Activated CD4-positive, alpha-beta T cell treated with anti-CD3 and anti-CD28 coated beads, Interleukin-2, amount 10 ng/mL, durations not matched to agents 7 days and 5 days (primary cell): Measurements from ENCODE around the gene ADAP1. TPM values are rescaled to one million over a fixed set of nuclear protein-coding genes. Genes with fewer than 3 reads are reported as not detected.
"Not testable (repeated sequence)": the region's sequence is repeated elsewhere in the genome, so short reads cannot be mapped to it uniquely, and the experiment has no call there.

ENCODE experiments used
- CTCF ChIA-PET: fragments of 350-600 bp; sonication (Branson Sonifier 250); formaldehyde crosslinking; loops from one replicate; lab custom pipeline; 2021; ENCODE audit warnings: antibody characterized with exemption; lab: Charles Lee
- POLR2A ChIA-PET: fragments of 350-600 bp; sonication (Branson Sonifier 250); formaldehyde crosslinking; loops from one replicate; lab custom pipeline; 2021; ENCODE audit warnings: antibody characterized with exemption; lab: Charles Lee
- DNase-seq: peaks from one replicate; pipeline ENCODE4 v3.0.0-alpha.2; 2020
- H3K27ac Mint-ChIP-seq: one replicate; pipeline ENCODE4 v1.8.0; 2021; ENCODE audit warnings: mild to moderate bottlenecking, moderate library complexity, mixed read lengths
- H3K27me3 Mint-ChIP-seq: one replicate; pipeline ENCODE4 v1.8.0; 2021; ENCODE audit warnings: mixed read lengths
- H3K36me3 Mint-ChIP-seq: one replicate; pipeline ENCODE4 v1.8.0; 2021; ENCODE audit warnings: low read depth, mixed read lengths
- H3K4me1 Mint-ChIP-seq: one replicate; pipeline ENCODE4 v1.8.0; 2021; ENCODE audit warnings: mixed read lengths
- H3K4me3 Mint-ChIP-seq: one replicate; pipeline ENCODE4 v1.8.0; 2021; ENCODE audit warnings: mild to moderate bottlenecking, moderate library complexity, mixed read lengths
- H3K9me3 Mint-ChIP-seq: one replicate; pipeline ENCODE4 v1.8.0; 2021; ENCODE audit warnings: mixed read lengths
- total RNA-seq, 2 experiments: library from RNA; stranded (reverse); gene quantifications; one replicate each; pipeline ENCODE4 v1.2.3, GENCODE V29; 2021

Gene ADAP1, protein sequence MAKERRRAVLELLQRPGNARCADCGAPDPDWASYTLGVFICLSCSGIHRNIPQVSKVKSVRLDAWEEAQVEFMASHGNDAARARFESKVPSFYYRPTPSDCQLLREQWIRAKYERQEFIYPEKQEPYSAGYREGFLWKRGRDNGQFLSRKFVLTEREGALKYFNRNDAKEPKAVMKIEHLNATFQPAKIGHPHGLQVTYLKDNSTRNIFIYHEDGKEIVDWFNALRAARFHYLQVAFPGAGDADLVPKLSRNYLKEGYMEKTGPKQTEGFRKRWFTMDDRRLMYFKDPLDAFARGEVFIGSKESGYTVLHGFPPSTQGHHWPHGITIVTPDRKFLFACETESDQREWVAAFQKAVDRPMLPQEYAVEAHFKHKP
- 10 to 100 TPM; 12.4 to 13.5 TPM for total RNA-seq

DNA sequence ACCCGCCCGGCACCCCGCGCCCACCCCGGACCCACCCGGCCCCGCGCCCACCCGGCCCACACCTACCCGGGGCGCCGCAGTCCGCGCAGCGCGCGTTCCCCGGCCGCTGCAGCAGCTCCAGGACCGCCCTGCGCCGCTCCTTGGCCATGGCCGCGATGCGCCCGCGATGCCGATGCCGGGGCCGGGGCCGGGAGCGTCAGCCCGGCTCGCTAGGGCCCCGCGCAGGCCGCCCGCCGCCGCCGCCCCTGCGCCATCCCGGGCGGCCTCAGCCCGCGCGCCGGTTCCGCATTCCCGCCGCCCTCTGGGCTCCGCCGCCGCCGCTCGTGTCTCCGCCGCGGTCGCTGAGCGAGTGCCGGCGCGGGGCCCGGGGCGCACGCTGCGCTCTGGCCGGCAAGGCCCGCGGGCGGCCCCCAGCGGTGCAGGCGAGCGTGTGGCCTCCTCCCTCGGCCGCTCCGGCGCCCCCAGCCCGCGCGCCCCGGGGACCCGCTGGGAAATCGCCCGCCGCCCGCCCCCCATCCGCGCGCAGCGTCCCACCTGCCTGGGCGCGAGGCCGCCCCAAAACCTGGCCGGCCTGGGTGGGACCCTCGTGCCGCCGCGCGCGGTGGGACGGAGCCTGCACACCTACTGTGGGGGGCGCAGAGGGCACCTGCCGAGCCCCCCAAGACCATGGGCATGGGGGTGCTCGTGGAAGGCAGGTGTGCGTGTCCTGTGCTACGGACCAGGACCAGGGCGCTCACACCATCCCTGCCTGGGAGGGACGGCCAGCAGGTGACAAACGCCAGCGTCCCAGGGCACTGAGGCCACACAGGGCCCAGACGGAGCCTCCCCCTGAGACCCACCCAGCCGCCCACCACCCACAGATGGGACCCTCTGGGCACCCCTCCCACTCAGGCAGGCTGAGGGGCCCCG lies at the start of gene ADAP1:
TSS of gene ADAP1 (minus strand) at position 351 of the 909 bp plus-strand sequence. CDS start at position 148, 203 bp downstream.
- CTCF ChIA-PET = interaction anchor here (0.7 to 1.2 kb wide), 2 partner anchors 19 to 46 kb away, joined by 3 to 4 read pairs; no protein-coding TSS in a partner anchor
- H3K4me3 Mint-ChIP-seq = peak within 1 kb of the TSS; percentile 58
- peak within 1 kb of the TSS; percentile 54 for H3K27ac Mint-ChIP-seq
- POLR2A ChIA-PET = interaction anchor here (0.6 kb wide), 1 partner anchor 31 kb away, joined by 4 read pairs; no protein-coding TSS in a partner anchor
- H3K4me1 Mint-ChIP-seq = peaks cover 4% of the 10 kb centered on the region
- DNase-seq = peak; percentile 33
- peaks cover 14% of the 10 kb centered on the region for H3K27me3 Mint-ChIP-seq
- H3K36me3 Mint-ChIP-seq = no peaks in the 10 kb centered on the region
- no peaks in the 10 kb centered on the region for H3K9me3 Mint-ChIP-seq

DNA sequence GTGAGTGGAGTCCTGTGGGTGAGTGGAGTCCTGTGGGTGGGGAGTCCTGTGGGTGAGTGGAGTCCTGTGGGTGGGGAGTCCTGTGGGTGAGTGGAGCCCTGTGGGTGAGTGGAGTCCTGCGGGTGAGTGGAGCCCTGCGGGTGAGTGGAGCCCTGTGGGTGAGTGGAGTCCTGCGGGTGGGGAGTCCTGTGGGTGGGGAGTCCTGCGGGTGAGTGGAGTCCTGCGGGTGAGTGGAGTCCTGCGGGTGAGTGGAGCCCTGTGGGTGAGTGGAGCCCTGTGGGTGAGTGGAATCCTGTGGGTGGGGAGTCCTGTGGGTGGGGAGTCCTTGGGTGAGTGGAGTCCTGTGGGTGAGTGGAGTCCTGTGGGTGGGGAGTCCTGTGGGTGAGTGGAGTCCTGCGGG lies 48.0 kb upstream of the ADAP1 start:
- H3K4me3 Mint-ChIP-seq, POLR2A ChIA-PET, H3K36me3 Mint-ChIP-seq, H3K9me3 Mint-ChIP-seq, H3K27ac Mint-ChIP-seq, H3K4me1 Mint-ChIP-seq, DNase-seq, CTCF ChIA-PET, H3K27me3 Mint-ChIP-seq: not testable (repeated sequence)

DNA sequence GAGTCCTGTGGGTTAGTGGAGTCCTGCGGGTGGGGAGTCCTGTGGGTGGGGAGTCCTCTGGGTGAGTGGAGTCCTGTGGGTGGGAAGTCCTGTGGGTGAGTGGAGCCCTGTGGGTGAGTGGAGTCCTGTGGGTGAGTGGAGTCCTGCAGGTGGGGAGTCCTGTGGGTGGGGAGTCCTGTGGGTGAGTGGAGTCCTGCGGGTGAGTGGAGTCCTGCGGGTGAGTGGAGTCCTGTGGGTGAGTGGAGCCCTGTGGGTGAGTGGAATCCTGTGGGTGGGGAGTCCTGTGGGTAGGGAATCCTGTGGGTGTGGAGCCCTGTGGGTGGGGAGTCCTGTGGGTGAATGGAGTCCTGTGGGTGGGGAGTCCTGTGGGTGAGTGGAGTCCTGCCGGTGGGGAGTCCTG lies 47.5 kb upstream of the ADAP1 start:
- not testable (repeated sequence) for H3K4me1 Mint-ChIP-seq

DNA sequence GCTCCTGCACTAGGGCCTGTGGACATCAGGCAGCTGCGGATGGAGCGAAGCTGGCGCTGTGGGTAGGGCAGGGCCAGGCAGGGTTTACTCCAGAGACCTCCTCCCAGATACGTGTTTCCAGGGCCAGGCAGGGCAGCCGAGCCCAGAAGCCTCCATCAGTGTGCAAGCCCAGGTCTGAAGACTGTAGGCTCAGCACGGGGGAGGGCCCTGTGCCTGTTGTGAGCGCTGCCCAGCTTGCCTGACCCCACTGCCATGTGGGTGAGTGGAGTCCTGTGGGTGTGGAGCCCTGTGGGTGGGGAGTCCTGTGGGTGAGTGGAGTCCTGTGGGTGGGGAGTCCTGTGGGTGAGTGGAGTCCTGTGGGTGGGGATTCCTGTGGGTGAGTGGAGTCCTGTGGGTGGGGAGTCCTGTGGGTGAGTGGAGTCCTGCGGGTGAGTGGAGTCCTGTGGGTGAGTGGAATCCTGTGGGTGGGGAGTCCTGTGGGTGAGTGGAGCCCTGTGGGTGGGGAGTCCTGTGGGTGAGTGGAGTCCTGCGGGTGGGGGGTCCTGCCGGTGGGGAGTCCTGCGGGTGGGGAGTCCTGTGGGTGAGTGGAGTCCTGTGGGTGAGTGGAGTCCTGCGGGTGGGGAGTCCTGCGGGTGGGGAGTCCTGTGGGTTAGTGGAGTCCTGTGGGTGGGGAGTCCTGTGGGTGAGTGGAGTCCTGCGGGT lies 46.7 kb upstream of the ADAP1 start:
- peak overlapping the region; percentile 25 for H3K27ac Mint-ChIP-seq
- H3K36me3 Mint-ChIP-seq, DNase-seq, H3K4me1 Mint-ChIP-seq, H3K4me3 Mint-ChIP-seq, H3K9me3 Mint-ChIP-seq, CTCF ChIA-PET, H3K27me3 Mint-ChIP-seq, POLR2A ChIA-PET: not testable (repeated sequence)

More for the DNA sequence above, 47.5 kb upstream of the ADAP1 start:
- DNase-seq, CTCF ChIA-PET, H3K36me3 Mint-ChIP-seq, H3K27me3 Mint-ChIP-seq, POLR2A ChIA-PET, H3K27ac Mint-ChIP-seq, H3K4me3 Mint-ChIP-seq, H3K9me3 Mint-ChIP-seq: not testable (repeated sequence)

DNA sequence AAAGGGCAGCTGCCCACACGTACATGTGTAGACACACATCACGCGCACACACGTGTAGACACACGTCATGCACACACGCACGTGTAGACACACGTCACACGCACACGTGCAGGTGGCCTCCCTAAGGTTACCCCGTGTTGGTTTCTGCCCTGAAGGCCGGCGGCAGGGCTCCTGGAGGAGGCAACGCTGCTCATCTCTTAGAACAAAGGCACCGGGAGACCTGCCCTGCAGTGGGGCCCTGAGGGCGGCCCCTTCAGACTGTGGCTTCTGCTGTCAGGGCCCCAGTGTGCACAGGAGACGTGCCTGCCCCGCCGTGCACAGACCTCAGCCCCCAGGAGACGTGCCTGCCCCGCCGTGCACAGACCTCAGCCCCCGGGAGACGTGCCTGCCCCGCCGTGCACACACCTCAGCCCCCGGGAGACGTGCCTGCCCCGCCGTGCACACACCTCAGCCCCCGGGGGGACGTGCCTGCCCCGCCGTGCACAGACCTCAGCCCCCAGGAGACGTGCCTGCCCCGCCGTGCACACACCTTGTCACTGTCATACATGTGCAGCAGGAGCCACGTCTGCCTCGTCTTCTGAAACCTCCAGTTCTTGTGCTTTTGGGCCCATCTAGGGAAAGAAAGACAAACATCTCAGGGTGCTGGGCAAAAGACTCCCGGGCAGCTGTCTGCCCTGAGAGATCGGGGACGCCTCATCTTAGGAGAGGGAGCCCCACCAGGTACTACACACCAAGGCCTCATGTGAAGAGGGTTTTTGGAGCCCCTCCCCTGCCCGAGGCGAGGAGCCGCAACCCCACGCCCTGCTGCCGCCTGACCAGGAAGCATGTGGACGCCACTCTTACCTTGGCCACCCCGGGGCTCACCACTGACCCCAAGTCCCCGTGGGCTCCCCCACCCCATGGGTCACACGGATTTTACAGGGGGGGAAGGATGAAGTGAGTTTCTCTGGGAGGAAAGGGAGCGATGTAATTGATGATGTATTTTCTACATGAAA lies 45.8 kb upstream of the ADAP1 start:
- Mint-ChIP-seq H3K27ac (no peak overlapping the region), H3K27me3 (no peaks in the 10 kb centered on the region), H3K9me3 (no peaks in the 10 kb centered on the region), H3K36me3 (no peaks in the 10 kb centered on the region), H3K4me3 (no peak overlapping the region), H3K4me1 (no peaks in the 10 kb centered on the region)
- CTCF ChIA-PET = no interaction called here
- POLR2A ChIA-PET = no interaction called here
- DNase-seq = no peak

DNA sequence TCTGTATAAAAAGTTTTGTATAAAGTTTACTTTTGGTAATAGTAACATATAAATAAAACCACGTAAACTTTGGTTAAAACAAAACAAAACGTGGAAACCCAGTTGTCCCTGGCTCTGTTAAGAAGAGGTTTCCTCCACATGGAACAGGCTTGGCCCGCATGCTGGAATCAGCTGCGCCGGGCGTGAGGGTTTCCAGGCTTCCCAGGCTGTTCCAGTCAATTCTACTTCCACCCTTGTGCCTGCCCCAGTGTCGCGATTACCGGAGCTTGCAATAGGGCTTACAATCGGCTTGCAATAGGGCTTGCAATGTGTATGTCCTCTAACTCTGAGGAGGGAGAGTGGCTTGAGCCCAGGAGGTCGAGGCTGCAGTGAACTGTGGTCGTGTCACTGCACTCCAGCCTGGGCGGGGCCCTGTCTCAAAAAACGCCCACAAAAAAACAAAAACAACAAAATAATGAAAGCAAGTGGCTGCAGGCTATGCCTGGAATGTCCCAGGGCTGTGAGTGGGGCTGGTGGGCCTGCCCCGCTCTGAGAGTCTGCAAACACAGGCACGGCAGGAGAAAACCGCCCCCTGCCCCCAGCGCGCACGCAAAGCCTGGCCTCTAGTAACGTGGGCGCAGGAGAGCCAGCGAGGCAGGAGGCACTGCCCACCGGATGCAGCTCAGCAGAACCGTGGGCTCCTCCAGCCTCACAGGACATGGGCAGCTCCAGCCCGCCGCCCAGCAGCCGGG lies 44.8 kb upstream of the ADAP1 start:
- Mint-ChIP-seq H3K4me1 (no peaks in the 10 kb centered on the region), H3K27ac (no peak overlapping the region), H3K4me3 (no peak overlapping the region), H3K9me3 (no peaks in the 10 kb centered on the region), H3K27me3 (no peaks in the 10 kb centered on the region), H3K36me3 (no peaks in the 10 kb centered on the region)
- ChIA-PET POLR2A (no interaction called here), CTCF (no interaction called here)
- no peak for DNase-seq

DNA sequence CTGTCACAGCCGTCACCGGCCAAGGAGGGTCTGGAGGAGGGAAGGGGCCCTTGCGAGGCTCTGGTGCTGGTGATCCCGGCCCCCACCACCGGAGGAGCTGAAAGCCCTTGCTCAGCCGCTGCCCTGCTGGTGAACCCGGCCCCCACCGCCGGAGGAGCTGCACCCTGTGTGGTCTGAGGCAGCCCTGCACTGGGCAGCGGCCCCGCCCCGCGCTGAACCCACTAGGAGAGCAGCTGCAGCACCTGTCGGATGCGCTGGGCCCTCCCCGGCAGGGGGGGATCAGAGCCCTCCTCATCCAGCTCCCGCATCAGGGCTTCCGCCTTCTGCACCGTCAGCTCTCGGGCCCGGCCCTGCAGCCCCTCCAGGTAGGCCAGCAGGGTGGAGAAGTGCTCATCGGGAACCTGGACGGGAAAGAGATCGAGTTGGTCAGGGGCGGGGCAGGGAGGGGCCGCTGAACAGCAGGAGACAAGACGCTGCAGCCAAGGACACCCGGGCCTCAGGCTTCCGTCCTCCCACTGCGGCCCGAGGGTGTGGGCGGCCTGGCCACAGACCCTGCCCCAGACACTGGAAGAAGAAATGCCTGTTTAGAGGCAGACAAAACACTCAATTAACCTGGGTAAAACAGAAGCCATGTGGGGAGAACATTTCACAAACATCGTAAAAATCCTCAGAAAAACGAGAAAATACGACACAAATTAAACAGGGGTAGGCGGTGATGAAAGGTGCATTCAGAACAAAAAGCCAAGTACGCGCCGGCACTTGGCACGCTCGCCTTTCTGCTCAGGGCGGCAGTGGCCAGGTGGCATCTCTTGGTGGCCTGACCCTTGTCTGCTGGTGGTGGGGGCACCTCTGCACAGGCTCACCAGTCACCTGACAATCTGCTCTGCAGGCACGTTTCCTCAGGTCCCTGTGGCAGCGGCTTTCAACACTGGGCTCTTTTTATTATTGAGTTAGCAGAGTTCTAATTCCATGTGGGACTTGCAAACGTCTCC lies 43.2 kb upstream of the ADAP1 start:
- H3K9me3 Mint-ChIP-seq = no peaks in the 10 kb centered on the region
- no peak for DNase-seq
- no peak overlapping the region for H3K4me3 Mint-ChIP-seq
- H3K27me3 Mint-ChIP-seq = no peaks in the 10 kb centered on the region
- H3K4me1 Mint-ChIP-seq = peaks cover 4% of the 10 kb centered on the region
- ChIA-PET CTCF (interaction anchor here (0.7 to 7.5 kb wide), 2 partner anchors 68 kb away, joined by 3 to 154 read pairs; no protein-coding TSS in a partner anchor), POLR2A (no interaction called here)
- no peak overlapping the region for H3K27ac Mint-ChIP-seq
- no peaks in the 10 kb centered on the region for H3K36me3 Mint-ChIP-seq

DNA sequence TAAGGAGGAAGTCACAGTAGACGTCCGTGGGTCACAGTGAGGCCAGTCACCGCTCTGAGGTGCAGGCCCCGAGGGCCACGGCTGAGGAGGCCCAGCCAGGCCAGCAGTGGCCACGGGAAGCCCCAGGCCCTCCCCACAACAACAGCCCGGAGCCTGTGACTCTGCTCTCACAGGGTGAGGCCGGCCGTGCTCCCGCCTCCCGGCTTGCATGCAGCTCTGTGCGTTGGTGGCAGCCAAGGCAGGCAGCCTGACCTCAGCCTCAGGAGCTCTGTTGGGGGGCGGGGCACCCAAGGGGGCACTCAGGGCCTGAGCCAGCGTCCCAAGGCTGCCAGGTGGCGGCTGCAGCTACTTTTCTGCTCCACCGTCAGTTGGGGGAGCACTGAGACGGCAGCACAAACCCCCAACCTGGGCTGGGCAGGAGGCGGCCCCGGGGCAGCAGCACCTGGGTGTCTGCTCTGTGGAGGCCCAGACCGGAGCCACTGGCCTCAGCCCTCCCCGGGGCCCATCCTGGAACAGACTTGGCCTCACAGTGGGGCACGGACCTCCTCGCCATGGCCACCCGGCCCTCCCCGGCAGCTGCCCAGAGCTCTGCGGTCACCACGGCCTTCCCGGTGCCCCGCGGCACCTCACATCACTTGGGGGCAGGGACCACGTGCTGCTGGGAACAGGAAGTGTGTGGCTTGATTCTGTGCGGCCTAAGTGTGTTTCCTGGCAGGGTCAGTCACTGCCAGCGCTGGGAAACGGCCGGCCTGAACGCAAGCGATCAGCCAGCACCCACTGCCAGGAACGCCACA lies 41.8 kb upstream of the ADAP1 start:
- Mint-ChIP-seq H3K9me3 (no peaks in the 10 kb centered on the region), H3K4me3 (no peak overlapping the region), H3K36me3 (no peaks in the 10 kb centered on the region), H3K27ac (no peak overlapping the region), H3K27me3 (no peaks in the 10 kb centered on the region), H3K4me1 (peaks cover 4% of the 10 kb centered on the region)
- POLR2A ChIA-PET = no interaction called here
- CTCF ChIA-PET = interaction anchor here (4.3 to 7.5 kb wide), 3 partner anchors 24 to 90 kb away, joined by 23 to 154 read pairs (median 26); no protein-coding TSS in a partner anchor
- no peak for DNase-seq

DNA sequence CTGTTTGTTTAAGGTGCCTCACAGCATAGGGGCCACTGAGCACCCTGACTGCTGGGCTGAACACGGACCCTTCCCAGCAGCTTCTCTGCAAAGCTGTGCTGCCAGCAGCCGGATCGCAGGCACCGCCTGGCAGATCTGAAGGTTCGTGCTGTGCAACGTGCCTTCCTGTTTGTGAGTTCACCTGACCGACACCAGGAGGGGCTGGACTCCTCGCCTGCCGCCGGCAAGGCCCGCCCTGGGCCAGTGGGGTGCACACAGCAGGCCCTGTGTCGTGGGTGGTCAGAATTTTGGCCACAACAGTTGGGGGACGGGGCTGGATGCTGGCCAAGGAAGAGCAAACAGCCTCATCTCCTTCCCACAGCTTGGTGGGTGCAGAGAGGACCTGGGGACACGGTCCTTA lies 41.1 kb upstream of the ADAP1 start:
- H3K27me3 Mint-ChIP-seq = no peaks in the 10 kb centered on the region
- DNase-seq = no peak
- no peak overlapping the region for H3K27ac Mint-ChIP-seq
- no peaks in the 10 kb centered on the region for H3K9me3 Mint-ChIP-seq
- H3K4me3 Mint-ChIP-seq = no peak overlapping the region
- peaks cover 4% of the 10 kb centered on the region for H3K4me1 Mint-ChIP-seq
- ChIA-PET CTCF (interaction anchor here (0.9 to 7.5 kb wide), 5 partner anchors 19 to 91 kb away, joined by 3 to 154 read pairs (median 26); partner anchors contain the start of gene COX19), POLR2A (no interaction called here)
- H3K36me3 Mint-ChIP-seq = no peaks in the 10 kb centered on the region
